GF-D8 (cell line): ENCODE data around the gene CDC40.

Experiments used
- DNase-seq: peaks from one replicate; lab custom pipeline; 2025; lab: John Stamatoyannopoulos, UW

The CDC40 gene

GRCh38 chr6:110180228-110181008, at the start of gene CDC40:
Gene CDC40, plus strand, starts transcription at chr6:110180427. Its CDS starts 18 bp downstream, at chr6:110180445.
- no peak for DNase-seq

- no peak for DNase-seq
These were observed 42.0 kb upstream of the CDC40 start for GRCh38 chr6:110137924-110138887.

DNA sequence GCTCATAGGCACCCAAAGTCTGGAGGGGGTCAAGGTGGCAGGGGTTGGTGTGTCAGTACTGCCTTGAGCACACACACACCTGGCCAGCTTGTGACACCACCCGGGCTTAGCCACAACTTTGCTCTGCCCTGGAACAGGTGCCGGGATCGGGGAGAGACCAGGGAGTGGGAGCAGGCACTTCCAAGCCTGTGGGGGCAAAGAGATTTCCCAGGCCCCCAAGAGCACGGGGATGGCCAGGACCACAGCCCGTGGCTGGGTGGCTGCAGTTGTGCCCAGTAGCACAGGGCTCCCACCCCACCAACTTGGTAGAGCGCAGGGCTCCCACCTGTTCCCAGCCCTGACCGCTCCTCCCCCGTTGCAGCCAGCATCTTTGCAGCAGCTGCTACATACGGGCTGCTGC, 41.2 kb upstream of the CDC40 start:
- DNase-seq: no peak

- no peak for DNase-seq
These were observed 39.6 kb upstream of the CDC40 start for GRCh38 chr6:110140650-110141049.

DNA sequence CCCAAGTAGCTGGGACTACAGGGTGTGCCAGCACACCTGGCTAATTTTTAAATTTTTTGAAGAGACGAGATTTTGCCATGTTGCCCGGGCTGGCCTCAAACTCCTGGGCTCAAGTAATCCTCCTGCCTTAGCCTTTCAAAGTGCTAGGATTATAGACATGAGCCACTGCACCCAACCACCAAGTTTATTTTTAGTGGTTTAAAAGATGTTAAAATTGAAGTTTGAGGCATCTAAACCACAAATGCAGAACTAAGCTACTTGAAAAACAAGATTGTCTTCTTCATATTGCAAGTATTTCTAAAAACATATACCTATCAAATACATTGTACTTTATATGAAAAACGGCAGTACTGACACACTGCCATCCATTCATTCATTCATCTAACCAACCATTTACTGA, 32.4 kb upstream of the CDC40 start:
- no peak for DNase-seq

DNA sequence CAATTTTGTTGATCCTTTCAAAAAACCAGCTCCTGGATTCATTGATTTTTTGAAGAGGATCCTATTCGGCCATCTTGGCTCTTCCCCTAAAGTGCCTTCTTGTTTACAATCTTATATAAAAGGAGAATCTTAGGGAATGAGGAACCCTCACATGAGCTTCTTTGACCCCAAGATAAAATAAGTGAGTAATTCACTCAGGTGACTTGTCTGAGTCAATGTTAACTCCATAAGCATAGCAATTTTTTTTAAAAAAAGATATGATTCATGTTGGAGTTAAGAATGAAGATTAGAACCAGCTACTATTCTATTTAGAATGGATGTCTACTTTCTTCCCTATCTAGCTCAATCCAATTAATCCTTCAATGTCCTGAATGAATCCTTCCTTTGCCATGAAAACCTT, 21.7 kb upstream of the CDC40 start:
- DNase-seq: no peak

- DNase-seq: no peak
These were observed 10.1 kb upstream of the CDC40 start for GRCh38 chr6:110170081-110170480.

DNA sequence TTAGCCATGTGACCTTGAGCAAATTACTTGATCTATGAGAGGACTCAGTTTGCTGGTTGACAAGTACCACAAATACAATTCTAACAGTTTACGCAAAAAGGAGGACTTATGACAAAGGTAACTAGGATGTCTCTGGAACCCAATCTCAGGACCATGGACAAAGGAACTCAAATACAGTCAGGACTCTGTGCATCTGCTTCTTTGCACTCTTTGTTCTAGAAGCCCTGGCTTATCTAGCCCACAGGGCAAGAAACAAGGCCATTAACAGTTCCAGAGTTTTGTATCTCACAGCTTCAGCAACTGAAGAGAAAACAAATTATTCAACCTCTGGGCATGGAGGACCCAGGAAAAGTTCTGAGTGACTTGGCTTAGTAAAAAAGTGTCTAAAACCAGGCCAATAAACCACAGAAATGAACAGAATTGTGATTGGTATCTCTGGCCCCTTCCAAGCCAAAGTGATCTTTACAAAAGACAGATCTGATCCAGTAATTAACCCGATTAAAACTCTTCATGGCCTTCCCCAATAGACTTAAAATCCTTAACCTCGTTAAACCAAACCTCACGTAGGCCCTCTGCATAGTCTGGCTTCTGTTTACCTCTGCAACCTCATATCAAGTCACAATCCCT, 6.6 kb upstream of the CDC40 start:
- DNase-seq: no peak

- DNase-seq: peak; percentile 24
These were observed 1.4 kb upstream of the CDC40 start for GRCh38 chr6:110178626-110179405.

GRCh38 chr6:110179406-110180227, 610 bp upstream of the CDC40 start, which contains the start of gene WASF1:
Gene WASF1, minus strand, starts transcription at chr6:110179670. Its CDS starts 52,069 bp downstream, at chr6:110127601.
- DNase-seq: peak; percentile 91

DNA sequence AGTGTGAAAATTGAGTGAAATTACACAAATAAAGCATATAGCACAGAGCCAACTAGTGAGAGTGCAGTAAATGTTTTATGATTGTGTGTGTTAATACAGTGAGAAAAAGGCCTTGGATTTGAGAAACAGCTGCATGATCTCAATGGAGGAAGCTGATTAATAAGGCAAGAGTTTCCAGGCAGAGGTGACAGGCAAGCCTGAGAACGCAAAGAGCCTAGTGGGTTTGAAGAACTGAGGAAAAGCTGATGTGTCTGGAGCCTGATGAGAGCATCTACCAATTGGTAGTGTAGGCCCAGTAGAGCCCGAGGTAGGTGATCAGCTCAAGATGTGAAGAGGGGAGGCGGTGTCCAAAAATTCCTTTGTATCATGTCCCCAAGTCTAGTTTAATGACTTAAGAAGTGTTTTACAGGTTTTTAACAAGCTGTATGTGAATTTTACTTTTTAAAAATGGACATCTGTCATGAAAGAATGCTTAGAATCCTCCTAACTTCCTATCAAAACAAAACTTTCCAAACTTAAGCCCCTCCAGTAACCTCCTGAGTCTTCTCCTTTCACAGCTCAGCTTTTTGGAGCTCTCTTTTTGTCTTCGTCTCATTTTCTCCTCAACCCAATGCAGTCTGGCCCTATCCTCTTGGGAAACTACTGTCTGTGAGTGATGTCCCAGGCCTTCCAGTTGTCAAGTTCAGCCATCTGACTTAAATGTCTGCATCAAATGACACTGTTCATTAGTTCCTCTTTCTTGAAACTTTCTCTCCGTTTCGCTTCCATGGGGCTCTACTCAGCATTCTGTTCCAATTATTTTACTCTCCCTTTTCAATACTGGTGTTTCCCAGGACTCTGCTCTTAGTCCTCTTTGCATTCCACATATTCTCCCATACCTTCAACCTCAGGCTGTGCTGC, 1.2 kb downstream of the CDC40 start:
- DNase-seq: peak; percentile 45

DNA sequence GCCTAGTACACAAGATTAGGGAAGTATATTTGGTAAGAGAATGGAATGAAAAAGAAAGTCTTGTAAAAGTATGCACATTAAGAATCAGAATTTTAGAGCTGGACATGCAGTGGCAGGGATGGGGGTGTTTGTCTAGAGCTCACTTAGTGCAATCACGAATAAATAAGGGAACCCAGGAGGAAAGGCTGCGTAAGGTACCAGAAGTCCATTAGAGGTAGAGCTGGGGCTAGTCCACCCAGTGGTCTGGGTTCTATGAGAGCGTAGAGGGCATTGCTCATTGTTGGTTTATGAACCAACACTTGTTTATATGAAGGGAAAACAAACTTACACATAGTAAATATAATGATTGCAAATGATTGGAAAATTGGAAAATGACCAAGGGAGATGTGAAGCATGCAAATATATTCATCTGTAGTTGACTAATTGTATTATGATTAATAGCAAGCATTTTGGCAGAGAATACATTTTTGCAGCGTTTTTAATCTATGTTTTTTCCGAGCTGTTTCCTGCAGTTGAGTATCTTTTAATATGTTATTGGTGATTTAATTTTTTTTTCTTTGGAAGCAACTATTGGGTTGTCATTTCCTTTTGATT, 3.2 kb downstream of the CDC40 start:
- no peak for DNase-seq

DNA sequence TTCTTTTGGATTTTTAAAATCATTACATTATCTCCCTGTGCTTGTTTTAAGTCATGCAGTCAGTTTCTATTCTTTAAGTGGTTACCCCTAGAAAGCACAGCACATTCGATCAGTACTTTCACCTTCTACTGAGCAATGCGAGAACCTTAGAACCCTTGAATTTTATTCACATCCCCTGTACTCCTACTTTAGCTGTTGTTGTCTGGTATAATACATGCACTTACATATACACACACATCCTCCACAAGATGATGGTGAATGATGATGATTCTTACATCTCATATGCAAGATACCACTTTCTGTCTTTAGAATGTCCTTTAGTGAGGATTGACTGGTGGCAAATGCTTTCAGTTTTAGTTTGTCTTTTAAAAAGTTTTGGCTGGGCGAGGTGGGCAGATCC, 5.7 kb downstream of the CDC40 start:
- no peak for DNase-seq

DNA sequence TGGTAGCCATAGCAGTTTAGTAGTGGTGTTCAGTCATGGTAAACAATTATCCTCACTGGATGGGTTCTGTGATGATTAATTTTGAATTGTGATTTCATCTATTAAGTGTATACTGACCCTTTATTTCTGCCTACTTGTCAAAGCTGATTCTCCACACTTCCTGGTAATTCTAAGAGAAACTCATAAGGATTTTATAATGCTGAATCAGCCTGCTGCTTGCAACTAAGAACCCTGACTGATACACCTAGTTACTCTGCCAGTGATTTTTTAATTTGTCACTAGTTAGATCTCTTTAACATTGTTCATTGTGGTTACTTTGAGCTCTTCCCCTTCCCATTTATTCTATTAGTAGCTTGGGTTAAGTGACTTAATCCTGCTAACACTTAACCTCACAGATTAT, 8.6 kb downstream of the CDC40 start:
- DNase-seq: no peak

DNA sequence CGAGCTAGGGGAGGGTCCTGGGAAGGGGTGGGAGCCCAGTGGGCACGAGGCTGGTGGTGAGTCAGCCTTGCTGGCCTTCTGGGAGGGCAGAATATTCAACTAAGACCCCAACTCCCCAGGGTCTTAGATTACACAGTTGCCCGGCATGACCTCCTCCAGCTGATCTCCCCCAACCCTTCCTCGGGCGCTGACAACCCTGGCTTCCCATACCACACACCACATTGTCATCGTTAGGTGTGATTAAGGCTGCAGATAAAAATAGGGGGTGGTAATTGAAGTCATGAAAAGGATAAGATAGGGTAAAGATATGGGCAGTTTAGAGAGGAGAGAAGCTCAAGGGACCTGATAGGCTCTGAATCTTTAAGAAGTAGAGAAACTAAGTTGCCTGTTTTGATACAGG, 10.5 kb downstream of the CDC40 start:
- no peak for DNase-seq

- DNase-seq: no peak
These were observed 11.2 kb downstream of the CDC40 start for GRCh38 chr6:110191477-110191876.

DNA sequence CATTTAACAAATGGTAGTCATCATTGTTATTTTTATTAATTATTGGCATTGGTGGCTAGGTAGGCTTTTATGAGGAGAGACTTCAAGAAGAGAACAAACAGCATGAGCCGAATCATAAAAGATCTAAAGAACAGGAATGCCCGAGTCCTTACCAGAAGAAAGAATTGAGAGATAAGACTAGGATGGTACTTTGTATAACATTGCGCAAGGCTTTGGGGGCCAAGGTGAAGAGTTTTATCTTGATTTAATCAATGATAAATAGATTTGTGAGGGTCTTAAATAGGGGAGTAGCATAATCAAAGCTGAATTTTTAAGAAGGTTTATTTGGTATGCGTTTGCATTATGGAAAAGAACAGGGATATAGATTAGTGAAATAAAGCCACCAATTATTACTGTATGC, 15.4 kb downstream of the CDC40 start:
- no peak for DNase-seq

GRCh38 chr6:110196874-110197273, 16.6 kb downstream of the CDC40 start:
- DNase-seq: no peak

- DNase-seq: no peak
These were observed 18.3 kb downstream of the CDC40 start for GRCh38 chr6:110198561-110198960.
